IPS-18a (cell line): ENCODE data around the gene RBM26.
"Not testable (repeated sequence)": the region's sequence is repeated elsewhere in the genome, so short reads cannot be mapped to it uniquely, and the experiment has no call there.

Experiments used
- H3K27ac ChIP-seq: one replicate; pipeline ENCODE4 v1.5.1; 2013; ENCODE audit warnings: low read length
- H3K27me3 ChIP-seq: one replicate; pipeline ENCODE4 v1.6.1; 2013; ENCODE audit warnings: mild to moderate bottlenecking, low read length; ENCODE audit not compliant: control insufficient read depth, insufficient read depth
- H3K36me3 ChIP-seq: one replicate; pipeline ENCODE4 v1.6.1; 2013; ENCODE audit warnings: low read depth, low read length; ENCODE audit not compliant: control insufficient read depth
- H3K4me1 ChIP-seq: one replicate; pipeline ENCODE4 v1.6.1; 2013; ENCODE audit warnings: low read depth, low read length; ENCODE audit not compliant: control insufficient read depth
- H3K4me3 ChIP-seq: one replicate; pipeline ENCODE4 v1.5.1; 2013; ENCODE audit warnings: low read length
- H3K9ac ChIP-seq: one replicate; pipeline ENCODE4 v1.6.1; 2013; ENCODE audit warnings: mild to moderate bottlenecking, low read length, moderate library complexity
- H3K9me3 ChIP-seq: one replicate; pipeline ENCODE4 v1.6.1; 2013; ENCODE audit warnings: low read depth, low read length; ENCODE audit not compliant: control insufficient read depth

The RBM26 gene

GRCh38 chr13:79353693-79354092 is 52.4 kb downstream of the RBM26 start:
- Histone ChIP-seq H3K27ac (no peak overlapping the region), H3K9ac (no peak overlapping the region), H3K27me3 (no peaks in the 10 kb centered on the region), H3K9me3 (no peaks in the 10 kb centered on the region), H3K4me1 (no peaks in the 10 kb centered on the region), H3K36me3 (peaks cover 71% of the 10 kb centered on the region), H3K4me3 (no peak overlapping the region)

GRCh38 chr13:79352107-79352506 is 53.9 kb downstream of the RBM26 start:
- H3K9me3 ChIP-seq = no peaks in the 10 kb centered on the region
- no peaks in the 10 kb centered on the region for H3K4me1 ChIP-seq
- no peaks in the 10 kb centered on the region for H3K27me3 ChIP-seq
- H3K9ac ChIP-seq = no peak overlapping the region
- peaks cover 70% of the 10 kb centered on the region for H3K36me3 ChIP-seq
- H3K27ac ChIP-seq = no peak overlapping the region
- H3K4me3 ChIP-seq = no peak overlapping the region

DNA sequence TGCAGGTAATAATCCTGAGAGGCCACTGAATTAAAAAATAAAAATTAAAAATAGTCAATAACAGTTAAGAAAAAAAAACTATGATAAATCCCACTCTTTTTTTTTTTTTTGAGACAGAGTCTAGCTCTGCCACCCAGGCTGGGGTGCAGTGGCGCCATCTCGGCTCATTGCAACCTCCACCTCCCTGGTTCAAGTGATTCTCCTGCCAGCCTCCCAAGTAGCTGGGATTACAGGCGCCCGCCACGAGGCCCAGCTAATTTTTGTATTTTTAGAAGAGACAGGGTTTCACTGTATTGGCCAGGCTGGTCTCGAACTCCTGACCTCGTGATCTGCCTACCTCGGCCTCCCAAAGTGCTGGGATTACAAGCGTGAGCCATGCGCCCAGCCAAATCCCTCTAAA is 56.4 kb downstream of the RBM26 start:
- H3K27me3 ChIP-seq, H3K9me3 ChIP-seq, H3K4me3 ChIP-seq, H3K27ac ChIP-seq, H3K9ac ChIP-seq, H3K4me1 ChIP-seq: not testable (repeated sequence)
- H3K36me3 ChIP-seq = peaks cover 58% of the 10 kb centered on the region

- no peaks in the 10 kb centered on the region for H3K27me3 ChIP-seq
- no peaks in the 10 kb centered on the region for H3K4me1 ChIP-seq
- peaks cover 58% of the 10 kb centered on the region for H3K36me3 ChIP-seq
- H3K4me3 ChIP-seq = no peak overlapping the region
- no peak overlapping the region for H3K9ac ChIP-seq
- H3K9me3 ChIP-seq = no peaks in the 10 kb centered on the region
- H3K27ac ChIP-seq = no peak overlapping the region
These were observed 57.0 kb downstream of the RBM26 start for GRCh38 chr13:79349011-79349410.

DNA sequence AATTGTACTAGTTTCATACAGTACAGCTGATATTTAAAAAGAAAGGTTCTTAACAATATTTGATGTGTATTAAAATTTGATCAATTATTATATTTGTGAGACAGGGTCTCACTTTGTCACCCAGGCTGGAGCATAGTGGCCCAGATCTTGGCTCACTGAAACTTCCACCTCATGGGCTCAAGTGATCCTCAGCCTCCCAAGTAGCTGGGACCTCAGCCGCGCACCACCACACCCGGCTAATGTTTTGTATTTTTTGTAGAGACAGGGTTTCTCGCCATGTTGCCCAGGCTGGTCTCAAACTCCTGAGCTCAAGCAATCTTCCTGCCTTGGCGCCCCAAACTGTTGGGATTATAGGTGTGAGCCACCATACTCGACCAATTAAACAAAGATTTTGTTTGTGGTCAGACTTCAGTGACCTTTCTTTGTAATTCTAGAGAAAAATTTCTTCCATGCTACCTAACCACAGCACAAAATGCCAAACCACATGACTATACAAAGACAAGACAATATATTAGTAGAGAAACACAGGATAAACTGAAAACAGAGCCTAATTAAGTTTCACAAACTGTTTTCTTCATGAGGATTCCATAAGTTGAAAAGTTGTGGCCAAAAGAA is 59.6 kb downstream of the RBM26 start:
- Histone ChIP-seq H3K9ac (no peak overlapping the region), H3K4me1 (no peaks in the 10 kb centered on the region), H3K36me3 (peaks cover 57% of the 10 kb centered on the region), H3K9me3 (no peaks in the 10 kb centered on the region), H3K27me3 (no peaks in the 10 kb centered on the region), H3K4me3 (no peak overlapping the region), H3K27ac (no peak overlapping the region)

GRCh38 chr13:79341202-79341601 is 64.9 kb downstream of the RBM26 start:
- Histone ChIP-seq H3K27me3 (no peaks in the 10 kb centered on the region), H3K27ac (no peak overlapping the region), H3K4me3 (no peak overlapping the region), H3K36me3 (peaks cover 86% of the 10 kb centered on the region), H3K9me3 (no peaks in the 10 kb centered on the region), H3K4me1 (no peaks in the 10 kb centered on the region), H3K9ac (no peak overlapping the region)

- no peak overlapping the region for H3K4me3 ChIP-seq
- H3K27ac ChIP-seq = no peak overlapping the region
- H3K9me3 ChIP-seq = no peaks in the 10 kb centered on the region
- H3K9ac ChIP-seq = no peak overlapping the region
- no peaks in the 10 kb centered on the region for H3K27me3 ChIP-seq
- no peaks in the 10 kb centered on the region for H3K4me1 ChIP-seq
- H3K36me3 ChIP-seq = peaks cover 88% of the 10 kb centered on the region
These were observed 65.6 kb downstream of the RBM26 start for GRCh38 chr13:79340490-79340889.

DNA sequence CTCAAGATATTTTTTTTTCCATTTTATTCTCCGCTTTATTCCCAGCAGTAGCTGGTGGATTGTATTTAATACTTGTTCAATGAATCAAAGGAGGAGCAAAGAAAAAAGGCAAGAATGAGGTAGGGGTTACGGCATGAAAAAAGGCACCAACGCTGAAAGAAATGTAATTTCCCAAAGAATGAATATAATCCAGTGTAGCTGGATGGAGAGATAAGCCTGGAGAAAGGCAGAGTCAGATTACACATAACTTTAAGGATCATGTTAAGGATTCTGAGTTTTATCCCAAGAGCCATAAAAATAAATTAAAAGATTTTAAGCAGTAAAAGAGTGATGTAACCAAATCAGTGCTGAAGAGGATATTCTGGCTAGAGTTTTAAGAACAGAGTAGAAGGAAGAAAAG is 67.7 kb downstream of the RBM26 start:
- Histone ChIP-seq H3K27ac (no peak overlapping the region), H3K9ac (no peak overlapping the region), H3K36me3 (peaks cover 93% of the 10 kb centered on the region), H3K4me1 (no peaks in the 10 kb centered on the region), H3K27me3 (no peaks in the 10 kb centered on the region), H3K4me3 (no peak overlapping the region), H3K9me3 (no peaks in the 10 kb centered on the region)

DNA sequence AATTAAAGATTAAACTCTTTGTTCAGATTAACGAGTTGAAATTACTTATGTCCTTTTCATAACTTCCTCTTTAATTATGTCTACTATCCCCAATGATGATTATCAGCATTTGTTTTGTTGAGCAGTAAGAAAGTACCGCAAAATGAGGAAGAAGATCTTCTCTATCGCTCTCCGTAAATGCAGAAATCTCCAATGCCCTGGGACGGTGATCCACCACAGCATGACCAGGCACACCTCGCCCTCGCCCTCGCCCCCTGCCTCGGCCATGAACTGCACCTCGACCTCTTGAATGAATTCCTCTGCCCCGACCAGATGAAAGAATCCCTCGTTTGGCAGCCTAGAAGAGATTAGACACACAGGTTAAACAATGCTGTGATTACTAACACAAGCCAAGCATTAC is 69.1 kb downstream of the RBM26 start:
- no peak overlapping the region for H3K27ac ChIP-seq
- H3K9ac ChIP-seq = no peak overlapping the region
- no peak overlapping the region for H3K4me3 ChIP-seq
- no peaks in the 10 kb centered on the region for H3K4me1 ChIP-seq
- H3K27me3 ChIP-seq = no peaks in the 10 kb centered on the region
- peaks cover 86% of the 10 kb centered on the region for H3K36me3 ChIP-seq
- H3K9me3 ChIP-seq = no peaks in the 10 kb centered on the region

GRCh38 chr13:79328510-79328909 is 77.5 kb downstream of the RBM26 start:
- H3K4me1 ChIP-seq = no peaks in the 10 kb centered on the region
- H3K4me3 ChIP-seq = no peak overlapping the region
- no peak overlapping the region for H3K27ac ChIP-seq
- no peaks in the 10 kb centered on the region for H3K9me3 ChIP-seq
- no peak overlapping the region for H3K9ac ChIP-seq
- H3K36me3 ChIP-seq = peaks cover 46% of the 10 kb centered on the region
- H3K27me3 ChIP-seq = no peaks in the 10 kb centered on the region

DNA sequence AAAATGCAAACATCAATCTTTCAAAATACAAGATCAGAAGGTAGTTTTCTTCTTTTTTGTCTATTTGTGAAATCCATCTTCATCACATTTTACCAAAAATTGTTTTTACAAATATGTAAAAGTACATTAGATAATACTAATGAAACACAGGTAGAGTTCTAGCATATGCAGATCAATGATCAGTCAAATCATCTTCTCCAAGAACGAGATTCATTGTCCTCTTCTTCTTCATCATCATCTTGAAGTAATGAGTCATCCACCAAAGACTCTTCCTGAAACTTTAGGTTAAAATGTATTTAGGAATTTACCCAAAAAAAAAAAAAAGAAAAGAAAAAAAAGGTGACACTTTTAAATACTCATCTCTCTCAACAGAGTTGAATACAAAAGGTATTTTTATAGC is 85.6 kb downstream of the RBM26 start:
- H3K36me3 ChIP-seq = peaks cover 46% of the 10 kb centered on the region
- H3K27me3 ChIP-seq = no peaks in the 10 kb centered on the region
- no peaks in the 10 kb centered on the region for H3K9me3 ChIP-seq
- no peak overlapping the region for H3K9ac ChIP-seq
- no peak overlapping the region for H3K27ac ChIP-seq
- H3K4me1 ChIP-seq = no peaks in the 10 kb centered on the region
- no peak overlapping the region for H3K4me3 ChIP-seq

GRCh38 chr13:79318664-79319063 is 87.4 kb downstream of the RBM26 start:
- Histone ChIP-seq H3K27ac (no peak overlapping the region), H3K4me3 (no peak overlapping the region), H3K9ac (no peak overlapping the region), H3K27me3 (no peaks in the 10 kb centered on the region), H3K36me3 (peaks cover 47% of the 10 kb centered on the region), H3K9me3 (no peaks in the 10 kb centered on the region), H3K4me1 (no peaks in the 10 kb centered on the region)
